Astrocyte (in vitro differentiated cells and primary cell): ENCODE results near the gene TP73. TPM values are rescaled to one million over a fixed set of nuclear protein-coding genes. Genes with fewer than 3 reads are reported as not detected.

Source experiments
- DNase-seq: peaks from one replicate; pipeline ENCODE4 v3.0.0-alpha.2; 2010; ENCODE audit warnings: low read depth
- FAIRE-seq: peaks from 2 replicates; lab custom pipeline; 2011; peaks lifted over from hg19 to GRCh38; lab: Jason Lieb, UNC
- H2AFZ ChIP-seq: 2 replicates; pipeline ENCODE4 v1.6.0; 2012; ENCODE audit warnings: low read depth, low read length, inconsistent platforms
- H3K27ac ChIP-seq: 2 replicates; pipeline ENCODE4 v1.5.1; 2011; ENCODE audit warnings: low read depth, low read length, inconsistent platforms
- H3K27me3 ChIP-seq: 2 replicates; pipeline ENCODE4 v1.6.0; 2011; ENCODE audit warnings: low read length, inconsistent platforms; ENCODE audit not compliant: insufficient read depth
- H3K36me3 ChIP-seq: 2 replicates; pipeline ENCODE4 v1.5.1; 2011; ENCODE audit warnings: low read length, inconsistent platforms; ENCODE audit not compliant: insufficient read depth
- H3K4me1 ChIP-seq: 2 replicates; pipeline ENCODE4 v1.5.1; 2011; ENCODE audit warnings: low read length, inconsistent platforms; ENCODE audit not compliant: insufficient read depth
- H3K4me2 ChIP-seq: 2 replicates; pipeline ENCODE4 v1.6.0; 2012; ENCODE audit warnings: low read length, inconsistent platforms
- H3K4me3 ChIP-seq: 2 replicates; pipeline ENCODE4 v1.5.1; 2011; ENCODE audit warnings: low read depth, mild to moderate bottlenecking, low read length, inconsistent platforms; ENCODE audit not compliant: insufficient read depth
- H3K79me2 ChIP-seq: 2 replicates; pipeline ENCODE4 v1.6.0; 2012; ENCODE audit warnings: mild to moderate bottlenecking, low read length, inconsistent platforms; ENCODE audit not compliant: insufficient read depth
- H3K9ac ChIP-seq: 2 replicates; pipeline ENCODE4 v1.6.0; 2012; ENCODE audit warnings: mild to moderate bottlenecking, low read length, inconsistent platforms
- H3K9me3 ChIP-seq: 2 replicates; pipeline ENCODE4 v1.5.1; 2012; ENCODE audit warnings: low read depth, mild to moderate bottlenecking, low read length, inconsistent platforms; ENCODE audit not compliant: insufficient read depth
- H4K20me1 ChIP-seq: 2 replicates; pipeline ENCODE4 v1.6.0; 2012; ENCODE audit warnings: low read length, inconsistent platforms; ENCODE audit not compliant: insufficient read depth
- H3K27ac Mint-ChIP-seq: one replicate; pipeline ENCODE4 v1.8.0; 2021; ENCODE audit warnings: mild to moderate bottlenecking, mixed read lengths; ENCODE audit not compliant: unreplicated experiment
- H3K27me3 Mint-ChIP-seq: one replicate; pipeline ENCODE4 v1.8.0; 2021; ENCODE audit warnings: low read depth, mixed read lengths; ENCODE audit not compliant: unreplicated experiment
- H3K36me3 Mint-ChIP-seq: one replicate; pipeline ENCODE4 v1.8.0; 2021; ENCODE audit warnings: low read depth, mixed read lengths; ENCODE audit not compliant: unreplicated experiment
- H3K4me1 Mint-ChIP-seq: one replicate; pipeline ENCODE4 v1.8.0; 2021; ENCODE audit warnings: low read depth, mixed read lengths; ENCODE audit not compliant: unreplicated experiment
- H3K4me3 Mint-ChIP-seq: one replicate; pipeline ENCODE4 v1.8.0; 2021; ENCODE audit warnings: mild to moderate bottlenecking, moderate library complexity, mixed read lengths; ENCODE audit not compliant: unreplicated experiment
- H3K9me3 Mint-ChIP-seq: one replicate; pipeline ENCODE4 v1.8.0; 2021; ENCODE audit warnings: mild to moderate bottlenecking, mixed read lengths; ENCODE audit not compliant: unreplicated experiment
- EZH2 ChIP-seq: IDR thresholded peaks from 2 replicates; pipeline ENCODE4 v1.6.1; 2012; ENCODE audit warnings: mild to moderate bottlenecking, low read length, inconsistent platforms; ENCODE audit not compliant: insufficient read depth
- total RNA-seq: library from RNA; stranded (reverse); gene quantifications from 2 replicates; pipeline ENCODE4 v1.2.1, GENCODE V29; 2021
- TF ChIP-seq, protein P1 (sequence below): IDR thresholded peaks from 2 replicates; pipeline ENCODE4 v1.5.1; 2011; ENCODE audit warnings: low read depth, mild to moderate bottlenecking, inconsistent platforms, low read length, moderate library complexity; ENCODE audit not compliant: insufficient read depth

Gene TP73
- total RNA-seq, 1 donor from 2014 or later = 0.18 TPM

DNA sequence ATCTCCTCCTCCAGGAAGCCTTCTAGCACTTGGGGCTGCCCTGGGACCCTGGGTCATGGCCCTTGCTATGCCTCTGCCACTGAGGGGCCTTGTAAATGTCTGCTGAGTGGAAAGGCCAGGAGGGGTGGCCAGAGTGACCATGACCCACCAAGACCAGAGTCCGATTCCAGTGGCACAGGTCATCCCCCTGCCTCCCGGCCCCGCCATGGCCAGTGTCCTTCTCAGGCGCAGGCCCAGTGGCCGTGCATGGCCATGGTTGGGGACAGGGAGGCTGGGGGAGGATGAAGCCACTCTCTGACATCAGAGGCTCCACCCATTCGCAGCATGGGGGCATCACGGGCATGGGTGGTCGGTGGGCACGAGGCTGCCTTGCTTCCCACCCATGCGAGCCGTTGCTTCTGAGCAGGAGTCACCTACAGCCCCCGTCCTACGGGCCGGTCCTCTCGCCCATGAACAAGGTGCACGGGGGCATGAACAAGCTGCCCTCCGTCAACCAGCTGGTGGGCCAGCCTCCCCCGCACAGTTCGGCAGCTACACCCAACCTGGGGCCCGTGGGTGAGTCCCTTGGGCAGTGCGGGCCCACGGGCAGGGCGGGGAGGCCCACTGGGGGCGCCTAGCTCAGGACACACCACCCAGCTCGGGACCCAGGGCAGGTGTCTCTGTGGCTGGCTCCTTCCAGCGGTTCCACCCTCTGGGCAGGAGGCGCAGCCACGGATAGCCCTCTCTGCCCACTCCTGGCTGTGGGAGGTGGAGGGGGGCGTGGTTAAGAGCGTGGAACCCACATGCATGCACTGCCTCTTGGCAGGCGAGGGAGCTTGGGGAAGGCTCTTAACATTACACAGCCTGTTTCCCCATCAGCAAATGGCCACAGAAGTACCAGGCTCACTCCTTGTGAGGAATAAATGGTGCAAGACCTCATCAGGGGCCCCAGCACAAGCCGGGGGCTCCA is 77.6 kb downstream of the TP73 start:
- H2AFZ ChIP-seq = no peak overlapping the region
- Mint-ChIP-seq H3K4me3 (no peak overlapping the region), H3K27ac (no peak overlapping the region), H3K36me3 (no peaks in the 10 kb centered on the region), H3K4me1 (no peaks in the 10 kb centered on the region), H3K27me3 (peaks cover 10% of the 10 kb centered on the region), H3K9me3 (no peaks in the 10 kb centered on the region)
- H3K27ac ChIP-seq = no peak overlapping the region
- peaks cover 6% of the 10 kb centered on the region for H3K27me3 ChIP-seq
- no peak overlapping the region for H3K9ac ChIP-seq
- FAIRE-seq (no peak), DNase-seq (no peak)
- no peaks in the 10 kb centered on the region for H3K4me1 ChIP-seq
- H3K36me3 ChIP-seq = no peaks in the 10 kb centered on the region
- H3K4me3 ChIP-seq = no peak overlapping the region
- TF ChIP-seq, protein P1, sequence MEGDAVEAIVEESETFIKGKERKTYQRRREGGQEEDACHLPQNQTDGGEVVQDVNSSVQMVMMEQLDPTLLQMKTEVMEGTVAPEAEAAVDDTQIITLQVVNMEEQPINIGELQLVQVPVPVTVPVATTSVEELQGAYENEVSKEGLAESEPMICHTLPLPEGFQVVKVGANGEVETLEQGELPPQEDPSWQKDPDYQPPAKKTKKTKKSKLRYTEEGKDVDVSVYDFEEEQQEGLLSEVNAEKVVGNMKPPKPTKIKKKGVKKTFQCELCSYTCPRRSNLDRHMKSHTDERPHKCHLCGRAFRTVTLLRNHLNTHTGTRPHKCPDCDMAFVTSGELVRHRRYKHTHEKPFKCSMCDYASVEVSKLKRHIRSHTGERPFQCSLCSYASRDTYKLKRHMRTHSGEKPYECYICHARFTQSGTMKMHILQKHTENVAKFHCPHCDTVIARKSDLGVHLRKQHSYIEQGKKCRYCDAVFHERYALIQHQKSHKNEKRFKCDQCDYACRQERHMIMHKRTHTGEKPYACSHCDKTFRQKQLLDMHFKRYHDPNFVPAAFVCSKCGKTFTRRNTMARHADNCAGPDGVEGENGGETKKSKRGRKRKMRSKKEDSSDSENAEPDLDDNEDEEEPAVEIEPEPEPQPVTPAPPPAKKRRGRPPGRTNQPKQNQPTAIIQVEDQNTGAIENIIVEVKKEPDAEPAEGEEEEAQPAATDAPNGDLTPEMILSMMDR = no peak
- TF ChIP-seq EZH2 = no peak
- H3K79me2 ChIP-seq = no peaks in the 10 kb centered on the region
- H3K4me2 ChIP-seq = no peak overlapping the region
- H3K9me3 ChIP-seq = no peaks in the 10 kb centered on the region
- H4K20me1 ChIP-seq = no peaks in the 10 kb centered on the region

DNA sequence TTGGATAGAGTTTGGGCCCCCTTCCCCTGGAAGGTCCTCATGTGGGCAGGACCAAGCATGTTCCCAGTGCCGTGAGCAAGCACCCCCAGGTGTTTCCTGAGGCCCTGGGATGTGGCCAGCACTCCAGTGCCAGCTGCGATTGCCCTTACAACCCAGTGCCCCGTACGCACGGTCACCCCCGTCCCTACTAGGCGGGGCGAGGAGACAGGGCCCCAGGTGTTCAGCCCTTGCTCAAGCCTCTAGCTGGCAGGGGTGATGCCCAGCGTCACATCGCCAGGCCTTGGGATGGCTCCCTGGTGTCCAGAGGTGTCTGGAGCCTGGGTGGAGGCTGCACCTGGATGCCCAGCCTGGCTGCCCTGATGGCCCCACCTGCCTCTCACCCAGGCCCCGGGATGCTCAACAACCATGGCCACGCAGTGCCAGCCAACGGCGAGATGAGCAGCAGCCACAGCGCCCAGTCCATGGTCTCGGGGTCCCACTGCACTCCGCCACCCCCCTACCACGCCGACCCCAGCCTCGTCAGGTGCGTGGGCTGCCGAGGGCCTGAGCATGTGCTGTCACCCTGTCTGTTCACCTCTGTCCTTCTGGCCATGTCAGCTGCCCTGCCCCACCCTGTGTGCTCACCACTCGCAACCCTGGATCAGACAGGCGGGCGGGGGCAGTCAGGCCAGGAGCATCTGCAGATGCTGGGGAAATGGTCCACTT is 78.4 kb downstream of the TP73 start:
- H3K36me3 Mint-ChIP-seq = no peaks in the 10 kb centered on the region
- no peak overlapping the region for H3K27ac Mint-ChIP-seq
- peaks cover 10% of the 10 kb centered on the region for H3K27me3 Mint-ChIP-seq
- Histone ChIP-seq H4K20me1 (no peaks in the 10 kb centered on the region), H3K9ac (no peak overlapping the region), H3K36me3 (no peaks in the 10 kb centered on the region), H3K4me3 (no peak overlapping the region), H3K4me2 (no peak overlapping the region), H3K27me3 (peaks cover 6% of the 10 kb centered on the region), H2AFZ (no peak overlapping the region), H3K4me1 (no peaks in the 10 kb centered on the region), H3K9me3 (no peaks in the 10 kb centered on the region), H3K27ac (no peak overlapping the region), H3K79me2 (no peaks in the 10 kb centered on the region)
- no peak overlapping the region for H3K4me3 Mint-ChIP-seq
- DNase-seq (no peak), FAIRE-seq (no peak)
- no peaks in the 10 kb centered on the region for H3K9me3 Mint-ChIP-seq
- no peaks in the 10 kb centered on the region for H3K4me1 Mint-ChIP-seq
- no peak for TF ChIP-seq EZH2
- TF ChIP-seq, protein P1 = no peak
